Left ventricle myocardium inferior (tissue), 1 donor: ENCODE data around the gene ABCA5. TPM values are rescaled to one million over a fixed set of nuclear protein-coding genes. Genes with fewer than 3 reads are reported as not detected.
"Not testable (repeated sequence)": the region's sequence is repeated elsewhere in the genome, so short reads cannot be mapped to it uniquely, and the experiment has no call there.

ENCODE experiments used
- DNase-seq: peaks from one replicate; pipeline ENCODE4 v3.0.0-alpha.2; 2020
- H3K27ac ChIP-seq: fragments of 200-600 bp; replicated peaks from 2 replicates; pipeline ENCODE4 v1.8.0; 2021
- H3K27me3 ChIP-seq: fragments of 200-600 bp; 2 replicates; pipeline ENCODE4 v1.8.0; 2021; ENCODE audit warnings: low read depth
- H3K36me3 ChIP-seq: fragments of 200-600 bp; 2 replicates; pipeline ENCODE4 v1.8.0; 2021
- H3K4me1 ChIP-seq: fragments of 200-600 bp; 2 replicates; pipeline ENCODE4 v1.8.0; 2021
- H3K4me3 ChIP-seq: fragments of 200-600 bp; 2 replicates; pipeline ENCODE4 v1.8.0; 2021; ENCODE audit warnings: mild to moderate bottlenecking, moderate library complexity
- H3K9me3 ChIP-seq: fragments of 200-600 bp; replicated peaks from 2 replicates; pipeline ENCODE4 v1.8.0; 2021
- CTCF ChIP-seq: fragments of 200-600 bp; IDR thresholded peaks from 2 replicates; pipeline ENCODE4 v1.8.0; 2021; ENCODE audit warnings: antibody characterized with exemption, mild to moderate bottlenecking, borderline replicate concordance
- intact Hi-C: fragments of 100-400 bp; cut with micrococcal nuclease; formaldehyde crosslinking; loops from one replicate; pipeline ENCODE4 v1.11.0; 2022
- total RNA-seq: library from RNA; stranded (reverse); fragmentation: NEBNext Ultra II Directional; extraction: Animal tissue kit (Norgen Biotek cat#: 25700); gene quantifications from one replicate; pipeline ENCODE4 v1.2.1, GENCODE V29; 2021
- donor health status: DM: no; HTN: yes; CAD: no; lungs with severe emphysema.

Gene ABCA5
- total RNA-seq, 1 donor from 2014 or later = 17.1 TPM

GRCh38 chr17:69208640-69209039 is 118.3 kb downstream of the ABCA5 start:
- intact Hi-C loops = no loop called here
- no peaks in the 10 kb centered on the region for H3K4me1 ChIP-seq
- H3K27ac ChIP-seq = no peak overlapping the region
- peaks cover 15% of the 10 kb centered on the region for H3K36me3 ChIP-seq
- H3K4me3 ChIP-seq = no peak overlapping the region
- DNase-seq = no peak
- no peaks in the 10 kb centered on the region for H3K27me3 ChIP-seq
- TF ChIP-seq CTCF = no peak
- H3K9me3 ChIP-seq = no peaks in the 10 kb centered on the region

GRCh38 chr17:69207151-69207550 is 119.8 kb downstream of the ABCA5 start:
- intact Hi-C loops = no loop called here
- no peaks in the 10 kb centered on the region for H3K9me3 ChIP-seq
- H3K4me1 ChIP-seq = no peaks in the 10 kb centered on the region
- no peak overlapping the region for H3K4me3 ChIP-seq
- H3K27ac ChIP-seq = no peak overlapping the region
- TF ChIP-seq CTCF = no peak
- no peaks in the 10 kb centered on the region for H3K27me3 ChIP-seq
- no peak for DNase-seq
- peaks cover under 1% of the 10 kb centered on the region for H3K36me3 ChIP-seq

GRCh38 chr17:69198238-69198637 is 128.7 kb downstream of the ABCA5 start:
- intact Hi-C loops = no loop called here
- no peaks in the 10 kb centered on the region for H3K9me3 ChIP-seq
- no peaks in the 10 kb centered on the region for H3K27me3 ChIP-seq
- no peaks in the 10 kb centered on the region for H3K36me3 ChIP-seq
- DNase-seq = no peak
- H3K4me1 ChIP-seq = no peaks in the 10 kb centered on the region
- H3K27ac ChIP-seq = no peak overlapping the region
- H3K4me3 ChIP-seq = no peak overlapping the region
- TF ChIP-seq CTCF = no peak

GRCh38 chr17:69196105-69196653 is 130.8 kb downstream of the ABCA5 start:
- H3K4me3 ChIP-seq, DNase-seq, H3K4me1 ChIP-seq, H3K27ac ChIP-seq, H3K9me3 ChIP-seq, H3K27me3 ChIP-seq, H3K36me3 ChIP-seq, intact Hi-C loops: not testable (repeated sequence)

Other genes starting within 250 kb of the ABCA5 start
- 18.5 TPM for gene ABCA6, start 185.2 kb downstream of the ABCA5 start, total RNA-seq
- gene ABCA10, start 98.3 kb downstream of the ABCA5 start, total RNA-seq = 4.2 TPM
- 2.0 TPM for gene MAP2K6, start 87.6 kb upstream of the ABCA5 start, total RNA-seq